22Rv1 (cell line): Measurements from ENCODE around the gene GZMM.

Experiments
- H3K27ac ChIP-seq: fragments of 450-650 bp; 2 replicates; pipeline ENCODE4 v1.5.1; 2017
- CTCF ChIP-seq: fragments of 450-650 bp; IDR thresholded peaks from 2 replicates; pipeline ENCODE4 v1.5.1; 2017; ENCODE audit warnings: mild to moderate bottlenecking
- ZFX ChIP-seq: fragments of 450-650 bp; IDR thresholded peaks from 2 replicates; pipeline ENCODE4 v1.6.1; 2017; ENCODE audit warnings: antibody characterized with exemption, borderline replicate concordance

Gene GZMM

DNA sequence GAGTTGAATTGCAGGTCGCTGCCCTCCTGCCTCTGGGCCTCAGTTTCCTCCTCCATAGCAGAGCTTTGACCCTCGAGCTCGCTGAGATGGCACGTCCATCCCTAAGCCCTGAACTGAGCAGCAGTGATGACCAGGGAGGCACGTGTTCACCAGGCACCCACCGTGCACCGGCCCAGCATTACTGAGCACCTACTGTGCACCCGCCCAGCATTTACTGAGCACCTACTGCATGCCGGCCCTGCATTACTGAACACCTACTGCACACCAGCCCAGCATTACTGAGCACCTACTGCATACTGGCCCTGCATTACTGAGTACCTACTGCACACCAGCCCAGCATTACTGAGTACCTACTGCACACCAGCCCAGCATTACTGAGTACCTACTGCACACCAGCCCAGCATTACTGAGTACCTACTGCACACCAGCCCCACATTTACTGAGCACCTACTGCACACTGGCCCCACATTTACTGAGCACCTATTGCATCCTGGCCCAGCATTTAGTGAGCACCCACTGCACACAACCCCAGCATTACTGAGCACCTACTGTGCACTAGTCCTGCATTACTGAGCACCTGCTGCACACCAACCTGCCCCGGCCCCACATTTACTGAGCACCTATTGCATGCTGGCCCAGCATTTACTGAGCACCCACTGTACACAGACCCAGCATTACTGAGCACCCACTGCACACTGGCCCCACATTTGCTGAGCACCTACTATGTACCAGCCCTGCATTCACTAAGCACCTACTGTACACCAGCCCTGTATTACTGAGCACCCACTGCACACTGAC, 30.3 kb upstream of the GZMM start:
- TF ChIP-seq ZFX: no peak
- no peak for TF ChIP-seq CTCF
- no peak overlapping the region for H3K27ac ChIP-seq

GRCh38 chr19:514166-514663, 29.6 kb upstream of the GZMM start:
- no peak overlapping the region for H3K27ac ChIP-seq
- TF ChIP-seq ZFX (no peak), CTCF (no peak)

- no peak overlapping the region for H3K27ac ChIP-seq
- TF ChIP-seq CTCF: no peak
- no peak for TF ChIP-seq ZFX
These were observed 25.9 kb upstream of the GZMM start for GRCh38 chr19:517721-518597.

GRCh38 chr19:518598-519231, 25.1 kb upstream of the GZMM start:
- TF ChIP-seq CTCF (no peak), ZFX (no peak)
- no peak overlapping the region for H3K27ac ChIP-seq

GRCh38 chr19:519449-519865, 24.4 kb upstream of the GZMM start:
- no peak overlapping the region for H3K27ac ChIP-seq
- TF ChIP-seq CTCF (no peak), ZFX (no peak)

- TF ChIP-seq ZFX (no peak), CTCF (no peak)
These were observed 21.1 kb upstream of the GZMM start for GRCh38 chr19:522726-523125.

More at GRCh38 chr19:522726-523125, 21.1 kb upstream of the GZMM start:
- H3K27ac ChIP-seq: no peak overlapping the region
